Aortic smooth muscle cell (primary cell): ENCODE results near the gene ADAM20. TPM values are rescaled to one million over a fixed set of nuclear protein-coding genes. Genes with fewer than 3 reads are reported as not detected.

Experiments used
- total RNA-seq: library from RNA; depleted of rRNA; stranded (reverse); fragments of >200 nt; gene quantifications from 2 replicates; pipeline ENCODE4 v1.2.3, GENCODE V29; 2014

ADAM20 gene
- total RNA-seq = 1.1 and 1.7 TPM in 2 replicates

DNA sequence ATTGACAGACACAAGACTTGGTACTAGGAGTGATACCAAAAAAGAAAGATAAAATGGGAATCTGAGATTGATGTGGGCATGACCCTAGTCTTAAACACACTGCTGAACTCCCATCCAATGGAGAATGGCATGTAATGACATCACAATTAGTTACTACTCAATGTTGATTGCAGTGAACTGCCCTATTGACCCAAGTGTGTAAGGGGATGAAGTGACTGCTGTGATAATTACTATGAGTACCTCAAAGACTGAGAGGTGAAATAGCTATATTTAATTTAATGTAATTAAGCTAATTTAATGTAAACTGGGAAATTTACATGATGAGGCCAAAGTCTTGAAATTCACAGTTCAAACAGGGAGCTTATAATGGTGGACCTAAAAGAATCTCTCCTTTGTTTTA is at the start of gene ADAM20:
Gene ADAM20 (minus strand): TSS at position 101 of the 400 bp plus-strand sequence. CDS start 10,247 bp downstream, outside the sequence.

Other genes starting within 250 kb of the ADAM20 start
- gene COX16, start 175.3 kb downstream of the ADAM20 start, total RNA-seq = 43.9 and 44.9 TPM in 2 replicates
- gene SYNJ2BP, start 117.9 kb downstream of the ADAM20 start, total RNA-seq = 28.4 and 29.5 TPM in 2 replicates
- gene ADAM21, start 82.8 kb downstream of the ADAM20 start, total RNA-seq = 0.50 and 1.2 TPM in 2 replicates
- gene MED6, start 65.7 kb upstream of the ADAM20 start, total RNA-seq = 22.3 and 27.9 TPM in 2 replicates
- 5.3 and 7.9 TPM in 2 replicates for gene TTC9, start 106.9 kb upstream of the ADAM20 start, total RNA-seq